Erythroblast (primary cell): ENCODE results near the gene NKAPD1.

Source experiments
- GATA1 ChIP-seq: IDR thresholded peaks from 2 replicates; pipeline ENCODE4 v1.6.1; 2011; ENCODE audit warnings: low read depth, mild to moderate bottlenecking, control low read depth, low read length, moderate library complexity
- POLR2A ChIP-seq: IDR thresholded peaks from 2 replicates; pipeline ENCODE4 v1.6.1; 2011; ENCODE audit warnings: mild to moderate bottlenecking, low read length

DNA sequence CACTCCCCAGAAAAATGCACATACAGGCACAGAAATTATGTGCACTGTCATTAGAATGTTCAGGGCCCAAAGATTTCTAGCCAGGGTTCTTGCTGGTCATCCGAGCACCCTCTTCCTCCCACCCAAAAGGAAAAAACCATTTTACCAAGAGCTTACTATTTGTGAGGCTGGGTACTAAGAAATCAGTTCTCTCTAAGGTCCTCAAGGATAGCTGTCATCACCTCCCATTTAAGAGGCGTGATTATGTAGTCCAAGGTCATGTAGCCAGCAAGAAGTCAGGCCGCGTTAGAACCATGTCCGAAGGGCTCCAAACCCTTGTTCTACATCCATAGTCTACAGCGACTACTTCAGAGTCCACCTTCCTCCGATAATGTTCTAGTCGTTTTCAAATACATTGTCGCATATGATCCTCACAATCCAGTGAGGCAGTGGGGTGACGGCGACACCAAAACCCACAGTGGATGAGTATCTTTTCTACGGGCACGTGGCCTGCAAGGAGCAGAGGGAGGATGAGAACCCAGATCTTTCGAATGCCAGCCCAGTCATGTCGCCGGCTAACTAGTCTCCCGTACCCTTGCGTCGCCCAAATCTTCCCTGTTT is 11.8 kb downstream of the NKAPD1 start:
- TF ChIP-seq GATA1 (no peak), POLR2A (no peak)
